AG20443 (cell line): ENCODE results near the gene ZNF276.

Experiments used
- DNase-seq: peaks from one replicate; pipeline ENCODE4 v3.0.0; 2012; ENCODE audit warnings: low spot score, mixed read lengths

The ZNF276 gene

GRCh38 chr16:89785523-89786155 lies 64.3 kb downstream of the ZNF276 start:
- no peak for DNase-seq

- DNase-seq: no peak
Measured at GRCh38 chr16:89786474-89787364, 65.4 kb downstream of the ZNF276 start.

GRCh38 chr16:89787365-89787805 lies 66.0 kb downstream of the ZNF276 start:
- no peak for DNase-seq
